ENCODE data around the gene ZBED3. TPM values are rescaled to one million over a fixed set of nuclear protein-coding genes. Genes with fewer than 3 reads are reported as not detected.
A peak's percentile ranks its signal among the peaks of the same experiment; 100 is the strongest.
"Not testable (repeated sequence)": the region's sequence is repeated elsewhere in the genome, so short reads cannot be mapped to it uniquely, and the experiment has no call there.

The ZBED3 gene
- total RNA-seq, 4 donors from 2014 or later: 14.9 to 31.4 (median 23.6) TPM

DNA sequence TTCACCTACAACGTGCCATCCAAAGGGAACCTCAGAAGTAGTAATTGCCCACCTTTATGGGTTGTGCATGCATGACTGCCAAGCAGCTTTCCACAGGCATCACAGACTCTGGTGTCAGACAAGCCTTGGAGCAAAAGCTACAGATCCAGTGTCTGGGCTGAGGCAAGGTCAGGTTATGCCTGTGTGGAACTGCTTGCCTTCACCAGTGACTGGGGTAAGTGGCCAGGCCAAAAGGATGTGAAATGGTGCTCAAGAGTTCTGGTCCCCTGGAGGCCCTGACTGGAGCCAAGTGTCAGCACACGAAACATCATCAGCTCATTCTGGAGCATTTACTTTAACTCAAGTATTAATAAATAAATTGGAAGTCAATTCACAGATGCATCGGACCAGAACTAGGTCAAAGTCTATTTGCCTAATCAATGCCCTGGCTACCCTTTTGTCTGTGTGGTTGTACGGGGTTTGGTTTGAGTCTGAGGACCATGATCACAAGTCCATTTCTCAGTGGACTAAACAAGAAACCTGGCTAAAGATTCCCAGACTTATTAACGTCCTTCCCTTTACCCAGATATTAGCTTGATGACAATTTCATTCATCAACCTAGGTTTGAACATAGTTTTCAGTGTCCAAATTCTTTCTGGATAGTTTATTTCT lies 41.5 kb upstream of the ZBED3 start:
- intact Hi-C loops (cut with DNase I): no loop called here
- H3K4me3 ChIP-seq (replicated peaks in 1 of 3): no peak overlapping the region
- no peak for TF ChIP-seq POLR2A (IDR thresholded peaks at IDR 0.05)
- TF ChIP-seq, protein P1, sequence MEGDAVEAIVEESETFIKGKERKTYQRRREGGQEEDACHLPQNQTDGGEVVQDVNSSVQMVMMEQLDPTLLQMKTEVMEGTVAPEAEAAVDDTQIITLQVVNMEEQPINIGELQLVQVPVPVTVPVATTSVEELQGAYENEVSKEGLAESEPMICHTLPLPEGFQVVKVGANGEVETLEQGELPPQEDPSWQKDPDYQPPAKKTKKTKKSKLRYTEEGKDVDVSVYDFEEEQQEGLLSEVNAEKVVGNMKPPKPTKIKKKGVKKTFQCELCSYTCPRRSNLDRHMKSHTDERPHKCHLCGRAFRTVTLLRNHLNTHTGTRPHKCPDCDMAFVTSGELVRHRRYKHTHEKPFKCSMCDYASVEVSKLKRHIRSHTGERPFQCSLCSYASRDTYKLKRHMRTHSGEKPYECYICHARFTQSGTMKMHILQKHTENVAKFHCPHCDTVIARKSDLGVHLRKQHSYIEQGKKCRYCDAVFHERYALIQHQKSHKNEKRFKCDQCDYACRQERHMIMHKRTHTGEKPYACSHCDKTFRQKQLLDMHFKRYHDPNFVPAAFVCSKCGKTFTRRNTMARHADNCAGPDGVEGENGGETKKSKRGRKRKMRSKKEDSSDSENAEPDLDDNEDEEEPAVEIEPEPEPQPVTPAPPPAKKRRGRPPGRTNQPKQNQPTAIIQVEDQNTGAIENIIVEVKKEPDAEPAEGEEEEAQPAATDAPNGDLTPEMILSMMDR (IDR thresholded peaks at IDR 0.05): no peak
- H3K27me3 ChIP-seq: no peaks in the 10 kb centered on the region
- H3K9me3 ChIP-seq: no peaks in the 10 kb centered on the region
- no peak for DNase-seq
- 84 to 85% methylated on average over 5 of the region's 5 CpGs for WGBS, 2 donors
- H3K36me3 ChIP-seq: no peaks in the 10 kb centered on the region
- H3K4me1 ChIP-seq: peaks cover 12 to 23% of the 10 kb centered on the region in 2 donors
- H3K27ac ChIP-seq: no peak overlapping the region

DNA sequence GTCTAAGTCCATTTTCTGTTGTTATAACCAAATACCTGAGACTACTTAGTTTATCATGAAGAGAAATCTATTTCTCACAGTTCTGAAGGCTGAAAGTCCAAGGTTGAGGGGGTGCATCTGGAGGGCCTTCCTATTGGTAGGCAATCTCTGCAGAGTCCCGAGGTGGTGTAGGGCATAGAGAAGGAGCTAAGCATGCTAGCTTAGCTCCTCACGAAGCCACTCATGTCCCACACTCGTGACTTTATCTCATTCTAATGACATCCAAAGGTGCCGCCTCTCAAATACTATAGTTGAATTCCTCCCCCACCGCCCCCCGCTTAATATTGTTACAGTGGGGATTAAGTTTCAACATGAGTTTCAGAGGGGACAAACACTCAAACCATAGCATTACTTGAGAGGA lies 36.0 kb upstream of the ZBED3 start:
- intact Hi-C loops (cut with DNase I): no loop called here
- TF ChIP-seq POLR2A (IDR thresholded peaks at IDR 0.05): no peak
- TF ChIP-seq, protein P1 (IDR thresholded peaks at IDR 0.05): no peak
- no peak overlapping the region for H3K27ac ChIP-seq
- H3K9me3 ChIP-seq: no peaks in the 10 kb centered on the region
- 74 to 87% methylated on average over 6 of the region's 6 CpGs for whole genome bisulfite sequencing, 2 donors
- DNase-seq: no peak
- no peaks in the 10 kb centered on the region for H3K27me3 ChIP-seq
- H3K4me3 ChIP-seq (replicated peaks in 1 of 3): no peak overlapping the region
- no peaks in the 10 kb centered on the region for H3K36me3 ChIP-seq
- H3K4me1 ChIP-seq: no peaks in the 10 kb centered on the region

DNA sequence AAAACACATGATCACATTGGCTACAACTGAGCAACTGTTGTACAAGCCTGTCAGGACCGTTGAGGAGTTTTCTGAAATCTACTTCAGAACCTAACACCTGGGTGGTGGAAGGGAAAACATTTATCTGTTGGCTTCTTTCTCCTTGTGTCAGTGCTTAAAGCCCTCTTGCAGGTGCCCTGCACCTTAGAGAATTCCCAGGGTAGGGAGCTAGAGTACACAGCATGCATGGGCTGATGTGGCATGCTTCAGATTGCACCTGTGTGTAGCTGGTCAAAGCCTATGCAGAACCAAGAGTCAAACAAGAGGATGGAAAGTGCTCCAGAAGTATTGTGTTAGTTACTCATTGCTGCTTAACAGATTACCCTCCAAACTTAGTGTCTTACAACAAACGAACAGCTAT lies 33.6 kb upstream of the ZBED3 start:
- no peak overlapping the region for H3K4me3 ChIP-seq (replicated peaks in 1 of 3)
- H3K27ac ChIP-seq: no peak overlapping the region
- TF ChIP-seq, protein P1 (IDR thresholded peaks at IDR 0.05): no peak
- no peak for TF ChIP-seq POLR2A (IDR thresholded peaks at IDR 0.05)
- no peaks in the 10 kb centered on the region for H3K9me3 ChIP-seq
- WGBS, 2 donors: 77 to 81% methylated on average over 2 of the region's 2 CpGs
- DNase-seq: peak in 1 of 2 donors; percentile 17
- intact Hi-C loops (cut with DNase I): no loop called here
- no peaks in the 10 kb centered on the region for H3K4me1 ChIP-seq
- no peaks in the 10 kb centered on the region for H3K36me3 ChIP-seq
- H3K27me3 ChIP-seq: no peaks in the 10 kb centered on the region

DNA sequence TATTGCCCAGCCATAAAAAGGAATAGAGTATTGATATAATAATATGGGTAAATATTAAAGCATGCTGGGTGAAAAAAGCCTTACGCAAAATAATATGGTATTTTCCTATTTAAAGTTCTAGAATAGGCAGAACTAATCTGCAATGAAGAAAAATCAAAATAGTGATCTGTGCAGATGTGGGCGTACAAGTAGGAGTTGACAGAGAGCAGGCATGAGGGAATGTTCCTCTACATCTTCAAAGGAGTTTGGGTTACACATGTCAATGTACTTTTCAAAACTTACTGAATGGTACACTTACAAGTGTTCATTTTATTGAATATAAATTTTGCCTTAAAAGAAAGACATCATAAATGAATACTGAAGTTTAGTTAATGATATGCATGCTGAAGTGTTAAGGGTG lies 33.0 kb upstream of the ZBED3 start:
- intact Hi-C loops (cut with DNase I): no loop called here
- WGBS, 2 donors: 95 to 99% methylated on average over 2 of the region's 2 CpGs
- H3K4me1 ChIP-seq: no peaks in the 10 kb centered on the region
- no peaks in the 10 kb centered on the region for H3K36me3 ChIP-seq
- no peaks in the 10 kb centered on the region for H3K9me3 ChIP-seq
- no peaks in the 10 kb centered on the region for H3K27me3 ChIP-seq
- H3K27ac ChIP-seq: no peak overlapping the region
- no peak for DNase-seq
- TF ChIP-seq POLR2A (IDR thresholded peaks at IDR 0.05): no peak
- TF ChIP-seq, protein P1 (IDR thresholded peaks at IDR 0.05): no peak
- H3K4me3 ChIP-seq (replicated peaks in 1 of 3): no peak overlapping the region

DNA sequence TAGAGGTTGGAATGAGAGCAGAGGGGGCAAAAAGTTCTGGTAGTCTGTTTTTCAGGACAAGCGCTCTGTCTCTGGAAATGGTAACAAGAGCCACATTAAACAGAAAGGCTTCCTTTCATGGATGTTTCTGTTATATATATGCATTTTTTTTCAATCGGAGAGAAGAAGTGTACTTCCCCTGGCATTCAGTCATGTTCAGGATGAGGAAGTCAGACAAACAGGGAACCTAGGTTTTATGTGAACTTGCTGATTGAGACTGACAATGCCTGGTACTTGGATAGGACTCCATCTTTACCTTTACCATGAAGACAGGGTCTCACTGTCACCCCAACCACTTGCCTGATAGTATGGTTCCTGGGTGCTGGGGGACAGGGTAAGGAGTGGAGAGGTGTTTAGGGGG lies 30.1 kb upstream of the ZBED3 start:
- Histone ChIP-seq H3K27ac (no peak overlapping the region), H3K4me1 (no peaks in the 10 kb centered on the region), H3K4me3 (replicated peaks in 1 of 3) (no peak overlapping the region), H3K9me3 (no peaks in the 10 kb centered on the region), H3K27me3 (no peaks in the 10 kb centered on the region), H3K36me3 (no peaks in the 10 kb centered on the region)
- 80 to 87% methylated on average over 2 of the region's 2 CpGs for WGBS, 2 donors
- TF ChIP-seq POLR2A (IDR thresholded peaks at IDR 0.05): no peak
- intact Hi-C loops (cut with DNase I): no loop called here
- DNase-seq: no peak

DNA sequence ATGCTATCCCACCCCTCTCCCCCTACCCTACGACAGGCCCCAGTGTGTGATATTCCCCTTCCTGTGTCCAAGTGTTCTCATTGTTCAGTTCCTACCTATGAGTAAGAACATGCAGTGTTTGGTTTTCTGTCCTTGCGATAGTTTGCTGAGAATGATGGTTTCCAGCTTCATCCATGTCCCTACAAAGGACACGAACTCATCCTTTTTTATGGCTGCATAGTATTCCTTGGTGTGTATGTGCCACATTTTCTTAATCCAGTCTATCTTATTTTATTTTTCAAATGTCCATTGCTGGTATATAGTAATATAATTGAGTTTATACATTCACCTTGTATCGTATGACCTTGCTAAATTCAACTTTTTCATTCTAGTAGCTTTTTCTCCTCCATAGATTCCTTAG lies 19.9 kb upstream of the ZBED3 start:
- H3K9me3 ChIP-seq; H3K27me3 ChIP-seq; intact Hi-C loops (cut with DNase I); H3K4me3 ChIP-seq (replicated peaks in 1 of 3); DNase-seq; H3K36me3 ChIP-seq; H3K27ac ChIP-seq: not testable (repeated sequence)
- 98% methylated on average over 4 of the region's 4 CpGs for WGBS, 2 donors
- H3K4me1 ChIP-seq: peaks cover 12 to 22% of the 10 kb centered on the region in 2 donors
